Fibroblast of mammary gland (primary cell): ENCODE results near the gene NPBWR2.

Source experiments
- DNase-seq: peaks from one replicate; pipeline ENCODE4 v3.0.0-alpha.2; 2010; ENCODE audit warnings: low read depth
- H3K4me3 ChIP-seq: 2 replicates; pipeline ENCODE4 v1.5.1; 2011; ENCODE audit warnings: low read depth, mild to moderate bottlenecking, low read length, moderate library complexity; ENCODE audit not compliant: control insufficient read depth
- CTCF ChIP-seq: conservative IDR thresholded peaks from 2 replicates; pipeline ENCODE4 v1.5.1; 2011; ENCODE audit warnings: low read depth, low read length, inconsistent platforms; ENCODE audit not compliant: control insufficient read depth, insufficient read depth

The NPBWR2 gene

GRCh38 chr20:64056889-64057627, 50.3 kb downstream of the NPBWR2 start:
- H3K4me3 ChIP-seq, result no peak overlapping the region
- DNase-seq, result no peak
- TF ChIP-seq CTCF, result no peak

GRCh38 chr20:64056639-64056888, 50.8 kb downstream of the NPBWR2 start:
- H3K4me3 ChIP-seq, result no peak overlapping the region
- TF ChIP-seq CTCF, result no peak
- no peak for DNase-seq

- no peak overlapping the region for H3K4me3 ChIP-seq
- DNase-seq, result no peak
- no peak for TF ChIP-seq CTCF
Measured at GRCh38 chr20:64055893-64056638, 51.3 kb downstream of the NPBWR2 start.

GRCh38 chr20:64055396-64055892, 51.9 kb downstream of the NPBWR2 start:
- no peak for DNase-seq
- H3K4me3 ChIP-seq, result no peak overlapping the region
- no peak for TF ChIP-seq CTCF

GRCh38 chr20:64053841-64054661, 53.3 kb downstream of the NPBWR2 start:
- H3K4me3 ChIP-seq, result no peak overlapping the region
- no peak for DNase-seq
- TF ChIP-seq CTCF, result no peak
